Keratinocyte (primary cell): ENCODE results near the gene ATP10D. TPM values are rescaled to one million over a fixed set of nuclear protein-coding genes. Genes with fewer than 3 reads are reported as not detected.

ENCODE experiments used
- DNase-seq: peaks from one replicate; pipeline ENCODE4 v3.0.0-alpha.2; 2011; ENCODE audit warnings: low read depth, missing footprints, low spot score
- FAIRE-seq: peaks from 2 replicates; lab custom pipeline; 2011; peaks lifted over from hg19 to GRCh38; lab: Jason Lieb, UNC
- H2AFZ ChIP-seq: 2 replicates; pipeline ENCODE4 v1.6.0; 2012; ENCODE audit warnings: low read length, control low read depth, inconsistent platforms; ENCODE audit not compliant: control insufficient read depth
- H3K27ac ChIP-seq: 2 replicates; pipeline ENCODE4 v1.5.1; 2011; ENCODE audit warnings: low read length; ENCODE audit not compliant: control insufficient read depth, insufficient read depth
- H3K27me3 ChIP-seq: 3 replicates; pipeline ENCODE4 v1.6.0; 2011; ENCODE audit warnings: low read length; ENCODE audit not compliant: control insufficient read depth, insufficient read depth; ENCODE audit errors: extremely low read depth
- H3K36me3 ChIP-seq, 2 experiments: 2 replicates in 1 of 2; 3 replicates in 1 of 2; pipeline ENCODE4 v1.5.1; 2011; ENCODE audit warnings: low read length in 2 of 2, mild to moderate bottlenecking in 1 of 2; ENCODE audit not compliant: control insufficient read depth in 2 of 2, insufficient read depth in 2 of 2; ENCODE audit errors: extremely low read depth in 1 of 2
- H3K4me1 ChIP-seq: 3 replicates; pipeline ENCODE4 v1.5.1; 2011; ENCODE audit warnings: low read length; ENCODE audit not compliant: control insufficient read depth, insufficient read depth; ENCODE audit errors: extremely low read depth
- H3K4me2 ChIP-seq: 3 replicates; pipeline ENCODE4 v1.6.0; 2011; ENCODE audit warnings: low read depth, low read length; ENCODE audit not compliant: control insufficient read depth, insufficient read depth; ENCODE audit errors: extremely low read depth
- H3K4me3 ChIP-seq, 3 experiments: fragments of 200-600 bp in 1 of 3; sonication (generic) in 1 of 3; 2 replicates in 2 of 3; 3 replicates in 1 of 3; pipeline ENCODE4 v1.5.1; 2011 to 2016; ENCODE audit warnings: low read length in 3 of 3, mild to moderate bottlenecking in 3 of 3, control low read depth in 2 of 3, inconsistent platforms in 1 of 3, low read depth in 1 of 3, mixed read lengths in 1 of 3, mixed run types in 1 of 3, moderate library complexity in 1 of 3; ENCODE audit not compliant: control insufficient read depth in 2 of 3, insufficient read depth in 2 of 3; ENCODE audit errors: extremely low read depth in 1 of 3
- H3K79me2 ChIP-seq: 2 replicates; pipeline ENCODE4 v1.6.0; 2012; ENCODE audit warnings: low read length; ENCODE audit not compliant: control insufficient read depth, insufficient read depth
- H3K9ac ChIP-seq: 3 replicates; pipeline ENCODE4 v1.6.0; 2011; ENCODE audit warnings: low read length; ENCODE audit not compliant: control insufficient read depth, insufficient read depth; ENCODE audit errors: extremely low read depth
- H3K9me1 ChIP-seq: 3 replicates; pipeline ENCODE4 v1.6.0; 2011; ENCODE audit warnings: low read length; ENCODE audit not compliant: control insufficient read depth, insufficient read depth; ENCODE audit errors: extremely low read depth
- H3K9me3 ChIP-seq: 2 replicates; pipeline ENCODE4 v1.5.1; 2012; ENCODE audit warnings: low read depth, low read length; ENCODE audit not compliant: control insufficient read depth
- H4K20me1 ChIP-seq: 3 replicates; pipeline ENCODE4 v1.6.0; 2011; ENCODE audit warnings: low read length; ENCODE audit not compliant: control insufficient read depth, insufficient read depth; ENCODE audit errors: extremely low read depth
- EZH2 ChIP-seq: IDR thresholded peaks from one replicate; pipeline ENCODE4 v1.6.1; 2012; ENCODE audit warnings: inconsistent platforms, mild to moderate bottlenecking, low read length, moderate library complexity
- dilution Hi-C: fragments of 300-500 bp; cut with MboI; formaldehyde crosslinking; loops from one replicate; pipeline ENCODE4 v1.7.0; 2020; ENCODE audit warnings: low sequenced_read_pairs; ENCODE audit not compliant: extremely low pct_ligation_motif_present
- polyA plus RNA-seq, 5 experiments: library from polyadenylated mRNA; depleted of rRNA in 3 of 5; stranded (reverse) in 3 of 5; stranded (forward) in 1 of 5; unstranded in 1 of 5; fragments of >200 nt; gene quantifications; 1 replicate in 1 of 5; 2 replicates in 3 of 5; 3 replicates in 1 of 5; pipeline versions ENCODE4 v1.2.1 to v1.2.3, GENCODE V29; 2011 to 2012; ENCODE audit warnings: missing spikeins in 2 of 5, low read depth in 1 of 5, low replicate concordance in 1 of 5
- TF ChIP-seq, protein P1 (sequence below), 3 experiments: IDR thresholded peaks in 1 of 3; conservative IDR thresholded peaks in 1 of 3; optimal IDR thresholded peaks in 1 of 3; 2 replicates in 2 of 3; 3 replicates in 1 of 3; pipeline versions ENCODE3 to v1.5.1; 2011; ENCODE audit warnings: low read length in 3 of 3, mild to moderate bottlenecking in 3 of 3, moderate library complexity in 2 of 3, control low read depth in 1 of 3, inconsistent platforms in 1 of 3; ENCODE audit not compliant: insufficient read depth in 2 of 3; ENCODE audit errors: extremely low read depth in 1 of 3

Gene ATP10D
- polyA plus RNA-seq, 1 donor (not counting 4 experiments of a cell fraction or from before 2014, with no cell fraction given), result 97.3 TPM

DNA sequence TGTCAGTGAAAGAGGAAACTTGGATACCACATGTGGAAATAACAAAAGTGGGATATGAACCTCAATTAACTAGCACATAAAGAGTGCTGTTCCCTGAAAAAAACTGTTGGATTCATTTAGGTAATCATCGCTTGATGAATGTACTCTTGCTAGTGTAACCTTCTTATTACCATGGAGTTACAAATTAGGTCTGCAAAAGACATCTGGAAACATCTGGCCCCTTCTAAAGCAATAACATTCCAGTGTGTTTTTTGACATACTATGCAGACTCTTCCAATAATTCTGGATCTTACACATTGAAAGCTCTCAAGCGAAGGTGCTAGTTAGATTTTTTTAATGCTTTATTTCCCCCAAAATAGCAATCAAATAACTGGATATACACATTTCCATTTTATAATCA, 134.6 kb downstream of the ATP10D start:
- H3K27me3 ChIP-seq, result no peaks in the 10 kb centered on the region
- H3K9me3 ChIP-seq, result no peaks in the 10 kb centered on the region
- H3K27ac ChIP-seq, result no peak overlapping the region
- dilution Hi-C loops, result no loop called here
- peaks cover 7% of the 10 kb centered on the region for H3K4me1 ChIP-seq
- TF ChIP-seq, protein P1, sequence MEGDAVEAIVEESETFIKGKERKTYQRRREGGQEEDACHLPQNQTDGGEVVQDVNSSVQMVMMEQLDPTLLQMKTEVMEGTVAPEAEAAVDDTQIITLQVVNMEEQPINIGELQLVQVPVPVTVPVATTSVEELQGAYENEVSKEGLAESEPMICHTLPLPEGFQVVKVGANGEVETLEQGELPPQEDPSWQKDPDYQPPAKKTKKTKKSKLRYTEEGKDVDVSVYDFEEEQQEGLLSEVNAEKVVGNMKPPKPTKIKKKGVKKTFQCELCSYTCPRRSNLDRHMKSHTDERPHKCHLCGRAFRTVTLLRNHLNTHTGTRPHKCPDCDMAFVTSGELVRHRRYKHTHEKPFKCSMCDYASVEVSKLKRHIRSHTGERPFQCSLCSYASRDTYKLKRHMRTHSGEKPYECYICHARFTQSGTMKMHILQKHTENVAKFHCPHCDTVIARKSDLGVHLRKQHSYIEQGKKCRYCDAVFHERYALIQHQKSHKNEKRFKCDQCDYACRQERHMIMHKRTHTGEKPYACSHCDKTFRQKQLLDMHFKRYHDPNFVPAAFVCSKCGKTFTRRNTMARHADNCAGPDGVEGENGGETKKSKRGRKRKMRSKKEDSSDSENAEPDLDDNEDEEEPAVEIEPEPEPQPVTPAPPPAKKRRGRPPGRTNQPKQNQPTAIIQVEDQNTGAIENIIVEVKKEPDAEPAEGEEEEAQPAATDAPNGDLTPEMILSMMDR (optimal IDR thresholded peaks at IDR 0.05 in 1 of 3, IDR thresholded peaks at IDR 0.05 in 1 of 3, conservative IDR thresholded peaks at IDR 0.05 in 1 of 3; ENCODE audit: extremely low read depth in 1 of 3, insufficient read depth in 2 of 3, low read length in 3 of 3), result no peak
- TF ChIP-seq EZH2, result no peak
- H4K20me1 ChIP-seq, result no peaks in the 10 kb centered on the region
- H3K9ac ChIP-seq, result no peak overlapping the region
- H3K4me3 ChIP-seq, result no peak overlapping the region
- no peaks in the 10 kb centered on the region for H3K36me3 ChIP-seq
- FAIRE-seq, result no peak
- H3K9me1 ChIP-seq, result no peaks in the 10 kb centered on the region
- H3K79me2 ChIP-seq, result no peaks in the 10 kb centered on the region
- H3K4me2 ChIP-seq, result no peak overlapping the region
- H2AFZ ChIP-seq, result no peak overlapping the region
- no peak for DNase-seq

DNA sequence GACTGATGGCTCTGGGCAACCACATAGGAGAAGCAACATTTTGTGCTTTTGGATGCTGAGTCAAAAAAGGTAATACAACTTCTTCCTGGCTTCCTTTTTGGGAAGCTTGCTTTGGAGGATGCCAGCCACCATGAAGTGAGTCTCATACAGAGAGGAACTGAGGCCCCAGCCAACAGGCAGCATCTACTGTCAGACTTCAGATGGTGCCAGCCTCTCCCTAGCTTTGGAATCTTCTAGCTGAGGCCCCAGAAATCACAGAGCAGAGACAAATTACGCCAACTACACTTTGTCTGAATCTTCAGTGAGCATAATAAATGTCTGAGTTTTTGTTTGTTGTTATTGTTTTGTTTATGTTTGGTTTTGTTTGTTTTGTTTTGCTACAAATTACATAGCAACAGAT, 136.1 kb downstream of the ATP10D start:
- Histone ChIP-seq H3K27ac (no peak overlapping the region), H3K9ac (no peak overlapping the region), H3K4me2 (no peak overlapping the region), H3K27me3 (no peaks in the 10 kb centered on the region), H2AFZ (no peak overlapping the region), H3K9me3 (no peaks in the 10 kb centered on the region), H3K9me1 (no peaks in the 10 kb centered on the region), H3K4me3 (no peak overlapping the region), H4K20me1 (no peaks in the 10 kb centered on the region), H3K79me2 (no peaks in the 10 kb centered on the region), H3K4me1 (no peaks in the 10 kb centered on the region), H3K36me3 (no peaks in the 10 kb centered on the region)
- no peak for TF ChIP-seq EZH2
- TF ChIP-seq, protein P1 (optimal IDR thresholded peaks at IDR 0.05 in 1 of 3, IDR thresholded peaks at IDR 0.05 in 1 of 3, conservative IDR thresholded peaks at IDR 0.05 in 1 of 3; ENCODE audit: extremely low read depth in 1 of 3, insufficient read depth in 2 of 3, low read length in 3 of 3), result no peak
- dilution Hi-C loops, result no loop called here
- DNase-seq (no peak), FAIRE-seq (no peak)
